HS-27A (cell line): ENCODE results near the gene LRRC37A3.
"Not testable (repeated sequence)": the region's sequence is repeated elsewhere in the genome, so short reads cannot be mapped to it uniquely, and the experiment has no call there.

Experiments used
- DNase-seq: peaks from one replicate; pipeline ENCODE4 v3.0.0-alpha.2; 2012; ENCODE audit warnings: low read depth, missing footprints

Gene LRRC37A3

DNA sequence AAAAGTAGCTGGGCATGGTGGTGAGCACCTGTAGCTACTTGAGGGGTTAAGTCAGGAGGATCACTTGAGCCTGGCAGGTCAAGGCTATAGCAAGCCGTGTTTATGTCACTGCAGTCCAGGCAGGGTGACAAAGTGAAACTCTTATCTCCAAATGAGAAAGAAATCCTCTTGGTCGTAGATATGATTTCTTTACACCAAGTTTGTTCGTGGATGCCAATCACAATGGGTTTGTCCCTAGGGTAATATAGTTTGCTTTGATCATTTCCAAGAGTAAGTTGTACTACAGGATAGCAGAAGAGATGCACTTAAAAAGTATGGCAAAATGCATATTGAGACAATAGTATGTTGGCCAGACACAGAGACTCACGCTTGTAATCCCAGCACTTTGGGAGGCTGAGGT is 6.0 kb upstream of the LRRC37A3 start:
- not testable (repeated sequence) for DNase-seq

DNA sequence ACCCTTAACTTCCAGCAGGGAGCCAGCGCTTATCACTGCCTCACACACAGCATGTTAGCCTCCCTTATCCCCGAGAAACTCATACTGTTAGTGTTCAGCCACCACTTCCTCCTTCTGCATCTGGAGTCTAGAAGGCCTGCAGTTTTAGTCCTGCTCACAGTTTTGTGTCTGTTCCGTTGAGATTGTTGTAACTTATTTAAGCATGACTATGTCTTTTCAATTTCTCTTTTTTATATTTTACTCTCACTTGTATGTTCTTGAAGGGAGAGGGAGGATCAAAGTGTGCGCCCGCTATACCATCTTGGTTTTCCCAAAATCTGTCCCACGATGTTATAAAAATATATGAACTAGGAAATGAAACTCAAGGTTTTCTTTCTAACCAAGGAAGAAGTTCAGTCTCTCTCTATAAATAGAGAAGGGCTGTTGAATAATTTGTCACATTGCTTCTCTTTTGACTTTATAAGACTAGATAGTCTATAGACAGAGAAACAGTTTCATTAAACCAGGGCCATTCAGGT is 3.8 kb upstream of the LRRC37A3 start:
- DNase-seq: not testable (repeated sequence)

DNA sequence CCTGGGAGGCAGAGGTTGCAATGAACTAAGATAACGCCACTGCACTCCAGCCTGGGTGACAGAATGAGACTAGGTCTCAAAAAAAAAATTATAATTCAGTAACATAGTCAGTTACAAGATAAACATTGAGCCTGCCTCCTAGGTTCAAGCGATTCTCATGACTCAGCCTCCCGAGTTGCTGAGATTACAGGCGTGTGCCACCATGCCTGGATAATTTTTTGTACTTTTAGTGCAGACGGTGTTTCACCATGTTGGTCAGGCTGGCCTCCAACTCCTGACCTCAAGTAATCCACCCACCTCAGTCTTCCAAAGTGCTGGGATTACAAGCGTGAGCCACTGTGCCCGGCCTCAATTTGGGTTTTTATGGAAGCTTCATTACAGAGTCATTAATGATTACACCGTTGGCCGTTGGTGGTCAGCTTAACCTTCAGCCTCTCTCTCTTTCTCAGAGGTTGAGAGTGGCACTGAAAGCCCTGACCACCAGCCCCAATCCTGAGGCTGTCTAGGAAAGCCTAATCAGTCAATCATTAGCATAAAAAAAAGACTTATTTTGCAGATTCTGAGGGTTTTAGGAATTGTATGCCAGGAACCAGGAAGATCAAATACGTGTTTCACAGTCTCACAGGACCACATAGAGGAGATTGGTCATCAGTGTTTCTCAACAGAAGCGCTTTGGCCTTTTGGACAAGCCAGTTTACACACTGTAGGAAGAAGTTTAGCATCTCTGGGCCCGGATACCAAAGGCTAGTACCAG is 1.3 kb upstream of the LRRC37A3 start:
- no peak for DNase-seq

DNA sequence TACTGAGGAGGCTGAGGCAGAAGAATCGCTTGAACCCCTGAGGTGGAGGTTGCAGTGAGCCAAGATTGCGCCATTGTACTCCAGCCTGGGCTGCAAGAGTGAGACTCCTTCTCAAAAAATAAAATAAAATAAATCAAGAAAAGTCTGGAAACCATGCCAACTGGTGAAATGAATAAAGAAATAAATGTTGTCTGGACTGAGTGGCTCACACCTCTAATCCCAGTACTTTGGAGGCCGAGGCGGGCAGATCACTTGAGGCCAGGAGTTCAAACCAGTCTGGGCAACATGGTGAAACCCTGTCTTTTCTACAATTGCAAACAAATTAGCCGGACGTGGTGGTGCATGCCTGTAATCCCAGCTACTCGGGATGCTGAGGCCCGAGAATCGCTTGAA is 744 bp upstream of the LRRC37A3 start:
- DNase-seq: no peak

DNA sequence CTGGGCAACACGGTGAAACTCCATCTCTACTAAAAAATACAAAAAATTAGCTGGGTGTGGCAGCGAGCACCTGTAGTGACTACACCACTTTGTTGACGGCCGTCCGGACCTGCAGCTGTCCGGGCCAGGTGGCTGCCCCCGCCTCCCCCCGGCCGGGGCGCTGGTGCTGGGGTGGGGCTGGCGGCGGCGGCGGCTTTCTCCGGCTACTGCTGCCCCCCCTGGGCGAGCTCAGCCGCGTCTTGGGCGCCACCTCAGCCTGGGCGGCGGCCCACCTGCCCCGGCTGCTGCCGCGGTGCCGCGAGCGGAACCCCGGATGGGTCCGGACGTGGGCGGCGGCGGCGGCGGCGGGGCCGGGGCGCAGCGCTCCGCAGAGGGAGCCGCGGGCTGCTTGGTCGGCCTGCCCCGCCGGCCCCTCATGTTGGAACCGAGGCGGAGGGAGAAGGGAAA is 413 bp downstream of the LRRC37A3 start:
- DNase-seq: not testable (repeated sequence)

DNA sequence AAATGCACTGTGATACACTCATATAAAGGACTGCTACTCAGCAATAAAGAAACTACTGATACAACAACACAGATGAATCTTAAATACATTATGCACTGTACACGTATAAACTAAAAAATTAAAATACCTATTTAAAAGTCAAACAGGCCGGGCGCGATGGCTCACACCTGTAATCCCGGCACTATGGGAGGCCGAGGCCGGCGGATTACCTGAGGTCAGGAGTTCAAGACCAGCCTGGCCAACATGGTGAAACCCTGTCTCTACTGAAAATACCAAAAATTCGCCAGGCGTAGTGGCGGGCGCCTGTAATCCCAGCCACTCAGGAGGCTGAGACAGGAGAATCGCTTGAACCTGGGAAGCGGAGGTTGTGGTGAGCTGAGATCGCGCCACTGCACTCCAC is 1.7 kb downstream of the LRRC37A3 start:
- not testable (repeated sequence) for DNase-seq

DNA sequence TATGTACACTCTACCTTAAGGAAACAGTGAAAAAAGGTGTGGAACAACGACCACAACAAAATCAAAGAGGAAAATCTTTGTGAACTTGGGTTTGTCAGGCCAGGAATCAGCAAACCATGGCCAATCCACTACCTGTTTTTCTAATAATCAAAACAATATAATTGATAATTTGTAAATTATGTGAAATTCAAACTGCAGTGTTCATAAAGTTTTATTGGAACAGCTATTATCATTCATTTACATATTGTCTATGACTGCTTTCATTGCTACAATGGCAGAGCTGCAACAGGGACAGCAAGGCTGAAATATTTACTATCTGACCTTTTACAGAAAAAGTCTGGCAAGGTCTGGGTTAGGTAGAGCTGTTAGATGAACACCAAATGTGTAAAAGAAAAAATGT is 4.0 kb downstream of the LRRC37A3 start:
- not testable (repeated sequence) for DNase-seq

DNA sequence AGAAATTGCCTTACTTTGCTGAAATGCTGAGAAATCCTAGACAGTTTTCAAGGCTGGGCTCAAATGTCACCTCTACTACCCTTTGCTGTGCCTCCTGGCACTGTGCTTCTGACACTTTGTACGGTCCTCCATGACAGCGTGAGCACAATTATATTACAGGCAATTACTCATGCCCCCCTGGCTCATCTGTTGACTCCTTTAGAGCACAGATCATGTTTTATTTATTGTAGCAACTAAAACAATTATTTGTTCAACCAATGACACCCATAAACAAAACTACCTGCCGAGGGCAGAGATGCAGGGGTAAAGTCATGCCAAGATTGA is 9.1 kb downstream of the LRRC37A3 start:
- not testable (repeated sequence) for DNase-seq

DNA sequence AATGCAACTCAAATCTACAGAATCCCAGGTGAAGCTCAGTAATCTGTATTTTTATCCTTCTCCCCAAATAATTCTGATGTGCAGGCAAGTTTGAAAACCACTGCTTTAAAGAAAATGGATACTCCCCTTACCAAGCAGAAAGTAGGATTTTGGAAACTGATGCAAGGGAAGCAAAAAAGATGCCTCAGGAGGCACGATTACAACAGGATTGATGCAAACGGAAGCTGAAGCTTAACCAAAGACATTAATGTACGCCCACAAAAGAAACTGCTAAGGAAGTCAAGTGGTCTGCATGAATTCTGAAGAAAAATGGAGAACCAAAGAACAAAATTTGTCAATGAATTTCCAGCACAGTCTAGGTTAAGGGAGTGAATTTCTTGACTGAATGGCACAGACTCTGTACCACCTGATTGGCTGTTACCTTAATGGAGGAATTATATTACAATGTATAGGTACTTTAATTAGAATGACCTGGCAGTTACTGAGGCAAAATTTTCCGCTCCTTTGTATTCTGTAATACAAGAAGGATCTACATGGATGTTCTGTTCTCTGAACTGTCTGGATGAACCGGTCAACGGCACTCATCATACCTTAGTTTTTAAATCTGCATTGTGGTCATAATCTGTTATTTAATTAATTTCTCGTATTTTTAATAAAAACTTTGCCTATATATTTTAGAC is 9.6 kb downstream of the LRRC37A3 start:
- not testable (repeated sequence) for DNase-seq

DNA sequence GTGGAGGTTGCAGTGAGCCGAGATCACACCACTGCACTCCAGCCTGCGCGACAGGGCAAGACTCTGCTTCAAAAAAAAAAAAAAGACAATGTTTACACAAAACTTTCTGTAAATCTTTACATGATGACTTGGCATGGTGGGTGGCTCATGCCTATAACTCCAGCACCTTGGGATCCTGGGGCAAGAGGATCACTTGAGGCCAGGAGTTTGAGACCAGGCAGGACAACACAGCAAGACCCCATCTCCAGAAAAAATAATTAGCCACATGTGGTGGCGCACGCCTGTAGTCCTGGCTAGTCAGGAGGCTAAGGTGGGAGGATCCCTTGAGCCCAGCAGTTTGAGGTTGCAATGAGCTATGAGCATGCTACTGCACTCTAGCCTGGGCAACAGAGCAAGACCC is 15.2 kb downstream of the LRRC37A3 start:
- not testable (repeated sequence) for DNase-seq

DNA sequence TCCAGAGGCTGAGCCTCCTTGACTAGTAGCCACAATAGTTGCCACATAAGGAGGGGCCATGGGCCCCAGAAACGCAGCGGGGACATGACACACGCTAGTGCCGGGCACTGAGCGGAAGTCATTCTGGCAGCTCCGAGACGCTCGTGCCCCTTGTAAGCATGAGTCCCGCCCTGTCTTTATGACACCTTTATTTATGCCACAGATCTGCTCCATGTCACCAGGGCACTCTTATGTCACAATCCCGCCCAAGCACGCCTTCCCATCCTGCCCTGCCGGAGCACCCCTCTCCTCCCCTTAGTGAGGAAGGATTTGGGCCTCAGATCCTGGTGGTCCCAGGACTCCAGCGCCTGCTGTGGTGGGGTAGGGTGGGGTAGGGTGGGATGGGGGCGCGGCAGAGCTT is 22.1 kb downstream of the LRRC37A3 start:
- DNase-seq: not testable (repeated sequence)

DNA sequence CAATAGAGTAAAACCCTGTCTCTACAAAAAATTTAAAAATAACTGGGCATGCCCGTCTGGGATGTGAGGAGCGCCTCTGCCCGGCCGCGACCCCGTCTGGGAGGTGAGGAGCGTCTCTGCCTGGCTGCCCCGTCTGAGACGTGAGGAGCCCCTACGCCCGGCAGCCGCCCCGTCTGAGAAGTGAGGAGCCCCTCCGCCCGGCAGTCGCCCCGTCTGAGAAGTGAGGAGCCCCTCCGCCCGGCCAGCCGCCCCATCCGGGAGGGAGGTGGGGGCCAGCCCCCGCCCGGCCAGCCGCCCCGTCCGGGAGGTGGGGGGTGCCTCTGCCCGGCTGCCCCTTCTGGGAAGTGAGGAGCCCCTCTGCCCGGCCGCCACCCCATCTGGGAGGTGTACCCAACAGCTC is 45.1 kb downstream of the LRRC37A3 start:
- not testable (repeated sequence) for DNase-seq

DNA sequence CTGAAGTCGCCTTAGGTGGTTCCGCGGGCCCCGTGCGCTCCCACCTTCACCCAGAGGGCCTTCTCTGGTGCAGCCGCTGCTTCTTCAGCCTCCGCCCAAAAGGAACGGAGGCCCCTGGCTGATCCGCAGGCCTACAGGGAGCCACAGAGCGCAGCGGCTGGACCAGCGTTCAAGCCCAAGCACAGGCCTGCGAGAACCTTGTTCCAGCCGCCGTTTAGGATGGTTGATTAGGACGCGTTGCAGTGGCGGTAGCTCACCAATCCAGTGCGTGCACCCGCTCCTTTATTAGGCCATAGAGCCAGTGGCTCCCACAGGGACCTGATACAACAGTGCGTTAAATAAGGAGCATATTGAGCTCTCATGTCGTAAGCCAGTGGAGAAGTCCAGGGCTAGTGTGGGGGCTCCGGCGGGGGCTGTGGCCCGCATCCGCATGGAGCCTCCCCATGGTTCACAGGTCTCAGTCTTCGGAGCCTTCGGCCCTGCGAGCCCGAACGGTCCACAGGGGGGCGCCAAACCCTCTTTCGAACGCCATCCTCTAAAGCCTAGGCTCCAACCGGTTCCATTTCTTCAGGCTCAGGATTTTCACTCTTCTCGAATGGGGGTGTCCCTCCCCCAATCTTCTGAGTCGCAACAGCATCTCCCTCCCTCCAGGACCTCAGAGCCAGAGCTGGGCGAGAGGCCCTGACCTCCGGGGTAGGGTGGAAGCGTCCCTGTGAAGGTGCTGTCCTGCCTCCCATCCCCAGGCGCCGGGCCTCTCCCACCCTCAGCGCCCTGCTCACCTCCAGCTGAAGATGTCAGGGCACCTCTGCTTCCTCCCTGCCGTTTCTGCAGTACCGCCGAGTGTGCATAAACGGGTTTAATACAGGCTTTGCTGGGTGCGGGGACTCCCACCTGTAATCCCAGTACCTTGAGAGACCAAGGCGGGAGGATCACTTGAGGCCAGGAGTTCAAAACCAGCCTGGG is 71.5 kb downstream of the LRRC37A3 start:
- not testable (repeated sequence) for DNase-seq

DNA sequence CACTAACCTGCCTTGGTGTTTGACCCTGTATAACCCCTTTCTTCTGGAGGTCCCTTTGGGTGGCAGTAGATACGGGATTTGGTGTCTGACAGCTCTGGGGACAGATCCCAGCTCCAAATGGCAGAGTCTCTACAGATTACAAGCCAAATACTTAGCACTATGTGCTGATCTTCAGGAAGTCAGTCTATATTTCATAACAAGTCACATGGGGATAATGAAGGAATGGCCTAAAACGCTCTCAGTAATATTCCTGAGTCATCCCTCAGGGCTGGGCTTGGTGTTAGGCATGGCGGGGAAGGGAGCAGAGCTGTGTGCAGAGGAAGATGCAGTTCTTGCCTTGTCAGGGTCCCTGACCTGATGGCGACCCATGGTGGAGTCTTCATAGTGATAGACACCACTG is 72.4 kb downstream of the LRRC37A3 start:
- not testable (repeated sequence) for DNase-seq

DNA sequence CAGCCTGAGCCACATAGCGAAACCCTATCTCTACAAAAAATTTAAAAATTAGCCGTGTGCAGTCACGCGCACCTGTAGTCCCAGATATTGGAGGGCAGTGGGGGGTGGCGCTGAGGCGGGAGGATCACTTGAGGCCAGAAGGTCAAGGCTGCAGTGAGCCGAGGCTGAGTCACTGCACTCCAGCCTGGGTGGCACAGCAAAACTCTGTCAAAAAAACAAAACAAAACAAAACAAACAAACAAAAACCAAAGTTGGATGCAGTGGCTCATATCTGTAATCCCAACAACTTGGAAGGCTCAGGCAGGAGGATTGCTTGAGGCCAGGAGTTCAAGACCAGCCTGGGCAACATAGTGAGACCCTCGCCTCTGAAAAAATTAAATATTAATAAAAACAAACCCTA is 75.4 kb downstream of the LRRC37A3 start:
- DNase-seq: not testable (repeated sequence)

DNA sequence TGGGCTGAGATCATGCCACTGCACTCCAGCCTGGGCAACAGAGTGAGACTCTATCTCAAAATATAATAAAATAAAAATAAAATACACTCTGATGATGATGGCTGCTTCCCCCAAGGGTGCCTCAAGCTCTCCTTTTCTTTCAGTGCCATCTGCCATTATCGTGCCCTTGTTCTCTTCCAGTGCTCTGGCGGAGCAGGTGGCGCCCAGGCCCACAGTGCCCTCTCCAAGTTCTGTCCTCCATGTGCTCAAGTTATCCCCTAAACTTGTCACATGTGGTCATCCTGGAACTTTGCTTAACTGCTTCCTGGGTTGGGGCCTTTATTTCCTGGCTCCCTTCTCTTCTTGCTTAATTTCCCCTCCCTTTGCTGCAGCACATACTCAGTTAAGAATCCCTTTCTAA is 76.4 kb downstream of the LRRC37A3 start:
- DNase-seq: not testable (repeated sequence)

DNA sequence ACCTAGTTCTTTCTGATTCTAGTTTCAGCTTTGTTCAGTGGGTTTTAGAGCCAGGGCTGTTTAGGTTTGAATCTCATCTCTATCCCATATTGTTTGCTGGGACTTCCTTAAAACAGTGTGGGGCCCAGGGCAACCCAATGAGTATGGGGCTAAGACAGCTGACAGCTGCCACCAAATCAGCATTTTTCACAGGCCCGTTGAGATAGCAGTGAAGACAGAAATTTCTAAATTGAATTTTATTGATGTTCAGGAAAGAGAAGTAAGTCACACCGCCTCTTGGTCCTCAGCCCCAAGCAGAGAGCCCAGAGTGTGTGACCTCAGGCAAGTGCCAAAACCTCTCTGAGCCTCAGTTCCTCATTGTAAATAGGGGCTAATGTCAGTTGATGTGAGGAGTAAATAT is 78.3 kb downstream of the LRRC37A3 start:
- not testable (repeated sequence) for DNase-seq

DNA sequence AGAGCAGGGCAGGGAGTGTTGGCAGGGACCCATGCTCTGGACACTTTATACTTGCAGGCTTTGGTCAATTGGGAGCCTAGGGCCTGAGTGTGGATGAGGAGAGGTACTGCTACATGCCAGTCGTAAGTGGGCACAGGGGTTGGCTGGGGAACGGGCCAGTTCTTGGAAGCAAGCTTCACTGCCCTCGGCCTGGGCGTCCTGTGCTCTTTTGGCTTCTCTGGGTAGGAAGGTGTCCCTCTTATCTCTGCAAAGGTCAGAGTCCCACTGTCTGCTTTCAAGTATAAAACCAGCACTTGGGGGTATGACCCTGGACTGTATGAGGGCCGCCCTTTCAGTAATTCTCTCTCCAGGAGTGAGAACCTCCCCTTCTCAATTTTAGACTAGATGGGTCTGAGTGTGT is 80.8 kb downstream of the LRRC37A3 start:
- DNase-seq: not testable (repeated sequence)

DNA sequence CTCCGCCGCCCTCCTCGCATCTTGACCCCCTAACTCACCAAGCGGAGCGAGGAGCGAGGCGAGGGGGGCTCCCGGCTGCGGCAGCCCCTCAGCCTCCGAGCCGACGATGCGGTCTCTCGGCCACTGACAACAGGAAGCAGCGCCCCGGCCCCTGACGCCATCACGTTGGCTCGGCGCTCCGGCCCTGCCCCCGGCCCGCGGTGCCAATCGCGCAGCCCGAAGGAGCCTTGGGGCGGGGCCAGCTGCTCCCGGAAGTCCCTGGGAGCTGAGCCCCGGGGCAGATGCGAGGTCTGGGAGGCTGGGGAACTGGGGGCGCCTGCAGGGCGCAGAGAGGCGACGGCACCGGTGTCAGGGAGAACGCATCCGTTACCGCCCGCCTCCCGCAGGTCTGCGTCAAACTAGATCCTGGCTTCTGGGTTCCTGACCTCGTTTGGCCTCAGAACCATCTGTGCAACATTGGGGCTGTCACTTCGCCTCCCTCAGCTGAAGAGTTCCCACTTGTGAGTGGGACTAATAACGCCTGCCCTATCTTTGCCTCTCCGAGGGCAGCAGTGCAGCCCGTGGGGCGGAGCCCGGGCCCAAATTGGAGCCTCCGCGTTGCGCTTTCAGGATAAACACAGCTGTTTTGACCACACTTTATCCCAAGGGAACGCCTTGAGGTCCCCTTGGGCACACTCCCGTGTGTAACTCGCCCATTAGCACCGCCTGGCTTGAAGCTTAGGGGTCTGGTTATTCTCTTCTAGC is 82.1 kb downstream of the LRRC37A3 start:
- not testable (repeated sequence) for DNase-seq

DNA sequence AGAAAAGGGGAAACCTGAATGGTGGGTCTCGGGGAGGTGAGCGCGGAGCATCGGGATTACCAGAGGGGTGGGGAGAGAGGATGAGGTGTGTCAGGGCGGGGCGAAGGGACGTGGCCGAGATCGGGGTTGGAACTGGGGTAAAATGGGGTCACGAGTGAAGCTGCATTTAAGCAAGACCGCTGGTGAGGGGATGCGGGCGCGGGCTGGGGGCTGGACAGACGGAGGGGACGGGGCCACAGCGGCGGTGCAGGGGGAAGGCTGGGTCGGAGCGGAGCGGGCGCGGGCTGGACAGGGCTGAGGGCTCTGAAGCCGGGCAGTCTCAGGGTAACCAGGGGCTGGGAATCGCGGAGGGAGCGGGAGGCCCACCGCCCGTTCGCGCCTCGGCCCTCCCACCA is 82.7 kb downstream of the LRRC37A3 start:
- DNase-seq: not testable (repeated sequence)

DNA sequence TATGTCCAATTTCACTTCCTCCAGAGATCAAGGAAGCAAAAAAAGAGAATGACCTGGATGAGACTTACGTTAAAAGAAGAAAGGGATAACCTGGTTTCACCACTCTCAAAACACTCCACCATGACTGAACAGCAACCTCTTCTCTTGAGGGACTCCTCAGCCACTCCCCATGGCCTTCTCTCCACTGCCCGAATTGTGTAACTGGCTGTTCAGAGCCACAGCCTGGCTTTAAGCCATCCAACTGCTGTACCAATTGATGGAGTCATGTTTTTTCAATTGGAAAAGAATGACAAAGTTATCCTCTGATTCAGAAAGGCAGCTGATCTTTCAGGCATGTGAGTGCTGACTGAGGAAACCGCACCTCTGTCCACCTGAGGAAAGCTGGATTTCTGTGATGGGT is 85.2 kb downstream of the LRRC37A3 start:
- DNase-seq: not testable (repeated sequence)
